T follicular helper cell (primary cell): ENCODE results near the gene KLHL3.

Experiments
- DNase-seq: peaks from one replicate; pipeline ENCODE4 v3.0.0-alpha.2; 2020; ENCODE audit warnings: low read depth

KLHL3 gene

DNA sequence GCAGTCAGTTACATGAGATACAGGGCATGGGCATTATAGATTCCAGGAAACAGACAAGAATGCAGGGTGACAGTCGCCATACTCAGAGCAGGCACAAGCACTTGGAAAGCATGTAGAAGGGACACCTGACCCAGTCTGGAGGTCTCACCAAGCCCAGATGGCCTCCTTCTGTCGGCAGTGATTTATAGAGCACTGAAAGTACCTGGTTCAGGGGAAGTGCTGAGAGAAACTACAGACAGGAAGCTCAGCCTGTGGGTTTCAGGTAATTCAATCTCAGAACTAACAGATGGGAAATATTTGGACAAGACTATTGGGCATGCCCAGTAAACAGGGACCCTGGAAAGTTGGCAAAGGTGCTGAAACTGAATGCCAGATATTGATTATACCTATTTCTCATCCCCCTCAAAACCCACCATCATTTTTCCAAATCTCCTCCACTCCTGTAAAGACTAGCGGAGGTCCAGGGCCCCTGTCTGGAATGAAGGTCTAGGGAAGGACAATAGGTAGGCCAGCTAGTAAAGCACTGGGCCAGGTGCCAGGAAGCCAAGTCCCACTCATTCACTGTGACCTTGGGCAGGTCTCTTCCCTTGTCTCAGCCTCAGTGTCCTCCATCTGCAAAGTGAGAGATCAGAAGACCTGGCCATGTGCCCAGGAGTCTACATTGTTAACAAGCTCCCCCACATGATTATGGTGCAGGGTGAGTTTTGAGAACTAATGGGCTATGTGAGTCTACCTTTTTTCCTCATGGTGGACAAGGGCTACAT is 26.9 kb downstream of the KLHL3 start:
- no peak for DNase-seq

GRCh38 chr5:137708062-137708461 is 27.8 kb downstream of the KLHL3 start:
- DNase-seq: no peak

GRCh38 chr5:137706841-137707240 is 29.0 kb downstream of the KLHL3 start:
- no peak for DNase-seq

GRCh38 chr5:137705106-137705505 is 30.8 kb downstream of the KLHL3 start:
- DNase-seq: no peak

DNA sequence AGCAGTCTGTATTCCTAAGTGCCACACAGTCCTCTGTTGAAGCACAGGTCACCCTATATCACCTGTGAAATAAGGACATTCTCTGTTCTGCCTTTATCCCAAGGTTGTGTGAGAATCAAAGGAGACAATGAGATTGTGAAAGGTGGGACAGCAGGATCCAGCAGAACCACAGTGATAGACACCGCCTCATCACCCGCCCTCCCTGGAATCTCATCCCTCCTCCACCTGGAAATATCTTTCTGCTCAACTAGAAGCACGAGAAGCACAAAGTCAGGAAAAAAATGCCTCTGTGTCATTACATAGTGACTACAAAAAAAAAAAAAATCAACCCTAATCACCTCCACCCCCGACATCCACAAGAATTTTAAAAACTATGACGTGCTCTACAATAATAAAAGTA is 32.3 kb downstream of the KLHL3 start:
- DNase-seq: no peak

DNA sequence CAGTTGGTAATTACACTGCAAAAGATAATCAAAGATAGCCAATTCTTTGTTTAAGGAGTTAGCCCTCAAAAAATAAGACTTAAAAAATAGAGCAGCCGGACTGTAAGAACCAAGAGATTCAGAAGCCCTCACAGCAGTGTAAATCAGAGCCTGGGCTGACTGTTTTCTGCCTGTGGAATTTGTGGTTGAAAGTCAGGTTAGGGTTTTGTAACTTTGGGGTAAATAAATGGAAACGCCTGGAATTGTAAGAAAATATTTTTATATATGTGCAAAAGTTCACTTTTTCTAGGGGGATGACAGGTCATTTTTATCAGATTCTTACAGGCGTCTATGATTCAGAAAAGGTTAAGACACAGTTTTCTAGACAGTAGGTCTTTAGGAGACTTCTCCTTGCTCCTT is 35.6 kb downstream of the KLHL3 start:
- no peak for DNase-seq

DNA sequence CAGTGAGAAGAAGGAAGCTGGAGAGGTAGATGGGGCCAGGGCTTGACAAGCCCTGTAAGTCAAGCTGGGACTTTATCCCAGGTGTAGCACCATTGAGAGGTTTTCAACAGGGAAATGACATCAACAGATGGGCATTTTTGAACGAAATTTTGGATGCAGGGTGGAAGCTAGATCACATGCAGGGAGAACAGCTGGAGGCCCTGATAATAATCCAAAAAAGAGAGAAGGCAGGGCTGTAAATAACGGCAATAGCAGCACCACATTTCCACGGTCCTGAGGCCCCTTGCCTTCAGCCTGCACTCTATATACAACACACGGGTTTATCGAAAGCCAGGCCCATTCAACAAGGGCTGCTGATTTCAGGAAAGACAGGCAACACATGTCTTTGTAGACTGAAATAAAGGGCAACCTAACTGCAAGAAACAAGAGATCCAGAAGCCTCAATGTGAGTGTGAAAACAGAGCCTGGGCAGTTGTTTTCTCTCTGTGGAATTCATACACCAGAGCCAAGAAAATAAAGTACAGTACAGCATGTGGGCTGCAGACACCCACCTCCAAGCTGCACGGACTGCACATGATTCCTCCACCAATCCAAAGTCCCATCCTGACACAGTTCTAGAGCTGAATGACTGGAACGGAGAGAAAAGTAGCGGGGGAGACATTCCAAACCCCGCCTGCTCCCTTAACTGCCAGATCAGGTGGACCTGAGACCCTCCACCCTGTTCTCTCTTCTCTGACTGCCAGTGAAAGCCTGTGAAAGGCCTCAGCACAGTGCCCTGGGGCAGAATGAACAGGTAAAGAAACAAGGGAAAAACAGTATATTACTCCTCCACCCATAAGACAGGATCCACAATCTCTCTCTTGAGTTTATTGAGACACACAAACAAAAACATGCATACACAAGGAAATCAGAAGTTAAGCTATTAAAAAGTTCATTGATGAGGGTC is 36.3 kb downstream of the KLHL3 start:
- no peak for DNase-seq

DNA sequence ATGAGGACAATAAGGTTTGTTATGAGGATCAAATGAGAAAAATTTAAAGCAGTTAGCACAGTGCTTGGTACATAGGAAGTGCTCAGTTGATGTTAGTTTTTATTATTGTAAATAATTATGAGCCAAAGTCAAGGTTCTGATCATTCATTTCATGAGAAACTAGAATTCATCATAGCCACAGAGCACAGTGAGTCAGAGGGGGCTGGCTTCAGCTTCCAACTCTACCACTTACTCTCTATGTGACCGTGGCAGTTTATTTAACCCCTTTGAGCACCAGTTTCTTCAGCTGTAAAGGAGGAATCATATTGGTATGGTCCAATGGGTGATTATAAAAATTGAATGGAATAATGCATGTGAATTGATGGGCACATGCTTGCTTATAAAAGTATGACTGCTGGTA is 39.4 kb downstream of the KLHL3 start:
- no peak for DNase-seq

DNA sequence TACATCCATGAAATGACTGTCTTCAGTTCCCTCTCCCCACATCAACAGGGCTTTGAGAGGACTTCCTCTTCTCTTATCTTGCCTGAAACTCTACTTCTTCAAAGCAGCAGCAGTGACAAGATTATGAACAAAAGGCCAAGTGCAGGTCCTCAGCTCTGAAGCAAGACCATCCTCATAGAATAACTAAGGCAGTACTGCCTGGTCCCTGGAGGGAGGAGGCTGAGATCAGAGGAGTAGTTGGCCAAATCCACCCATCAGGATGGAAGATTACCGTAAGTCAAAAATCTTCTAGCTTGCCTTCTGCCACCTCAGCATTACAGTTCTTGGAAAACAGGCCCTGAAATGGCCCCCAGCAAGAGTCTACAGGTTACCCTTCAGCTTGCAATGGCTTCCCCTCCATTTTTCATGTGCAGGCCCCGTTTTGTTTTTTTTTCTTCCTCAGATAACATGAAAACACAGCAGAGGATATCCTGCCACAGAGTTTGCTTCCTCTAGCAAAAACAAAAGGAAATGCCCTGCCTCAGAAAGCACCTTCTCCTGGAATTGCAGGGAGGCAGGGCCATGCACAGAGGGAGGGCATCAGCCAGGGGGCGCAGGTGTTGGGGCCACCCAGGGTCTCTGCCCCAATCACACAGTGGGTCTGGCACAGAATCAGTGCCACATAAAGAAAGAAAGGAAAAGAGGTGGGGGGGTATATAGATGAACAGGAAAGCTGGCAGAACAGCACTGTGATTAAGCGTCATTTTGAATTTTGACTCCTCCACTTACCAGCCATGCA is 40.0 kb downstream of the KLHL3 start:
- DNase-seq: no peak

- no peak for DNase-seq
Measured at GRCh38 chr5:137693951-137694721, 41.8 kb downstream of the KLHL3 start.

GRCh38 chr5:137693307-137693950 is 42.5 kb downstream of the KLHL3 start:
- DNase-seq: no peak

DNA sequence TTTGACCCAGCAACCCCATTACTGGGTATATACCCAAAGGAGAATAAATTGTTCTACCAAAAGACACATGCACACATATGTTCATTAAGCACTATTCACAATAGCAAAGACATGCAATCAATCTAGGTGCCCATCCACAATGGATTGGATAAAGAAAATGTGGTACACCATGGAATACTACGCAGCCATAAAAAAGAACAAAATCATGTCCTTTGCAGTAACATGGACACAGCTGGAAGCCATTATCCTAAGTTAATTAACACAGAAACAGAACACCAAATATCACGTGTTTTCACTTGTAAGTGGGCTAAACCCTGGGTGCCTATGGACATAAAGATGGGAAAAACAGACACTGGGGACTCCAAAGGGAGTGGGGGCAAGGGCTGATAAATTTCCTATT is 46.6 kb downstream of the KLHL3 start:
- no peak for DNase-seq

GRCh38 chr5:137688210-137688840 is 47.6 kb downstream of the KLHL3 start:
- no peak for DNase-seq

DNA sequence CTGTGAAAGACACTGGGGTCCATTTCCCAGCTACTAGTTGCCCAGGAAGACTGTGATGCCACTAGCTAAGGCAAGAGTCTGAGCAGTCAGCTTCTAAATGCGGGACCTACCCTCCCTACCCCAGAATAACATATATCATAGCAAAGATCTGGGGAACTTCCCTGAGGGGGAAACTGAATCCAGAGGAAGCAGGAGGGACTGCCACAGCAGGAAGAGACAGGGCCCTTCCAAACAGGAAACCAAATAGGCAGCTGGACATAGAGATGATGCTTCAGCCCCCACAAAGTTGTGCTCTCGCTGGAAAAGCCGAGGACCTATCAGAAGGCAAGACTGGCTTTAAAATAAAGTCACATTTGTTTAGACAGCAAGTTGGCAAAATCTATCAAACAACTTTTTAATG is 51.1 kb downstream of the KLHL3 start:
- no peak for DNase-seq

- no peak for DNase-seq
Measured at GRCh38 chr5:137681191-137681590, 54.7 kb downstream of the KLHL3 start.

GRCh38 chr5:137679910-137680309 is 56.0 kb downstream of the KLHL3 start:
- no peak for DNase-seq

GRCh38 chr5:137679195-137679594 is 56.7 kb downstream of the KLHL3 start:
- no peak for DNase-seq

DNA sequence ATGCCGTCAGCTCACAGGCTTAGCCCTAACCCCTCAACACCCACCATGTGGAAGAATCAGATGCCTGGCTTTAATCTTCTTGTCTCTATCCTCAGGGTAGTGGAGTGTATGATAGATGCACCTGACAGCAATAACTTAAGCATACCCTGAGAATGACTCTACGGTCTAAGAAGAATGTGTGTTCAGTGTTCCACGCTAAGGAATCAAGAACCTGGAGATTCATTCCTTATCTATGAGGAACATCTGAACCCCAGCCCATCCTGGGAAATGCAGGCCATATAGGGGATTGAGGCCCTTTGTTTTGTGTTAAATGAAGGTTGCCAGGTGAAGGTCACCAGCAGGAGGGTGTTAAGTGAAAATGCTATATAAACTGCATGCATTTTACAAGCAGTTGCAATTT is 63.0 kb downstream of the KLHL3 start:
- DNase-seq: no peak

DNA sequence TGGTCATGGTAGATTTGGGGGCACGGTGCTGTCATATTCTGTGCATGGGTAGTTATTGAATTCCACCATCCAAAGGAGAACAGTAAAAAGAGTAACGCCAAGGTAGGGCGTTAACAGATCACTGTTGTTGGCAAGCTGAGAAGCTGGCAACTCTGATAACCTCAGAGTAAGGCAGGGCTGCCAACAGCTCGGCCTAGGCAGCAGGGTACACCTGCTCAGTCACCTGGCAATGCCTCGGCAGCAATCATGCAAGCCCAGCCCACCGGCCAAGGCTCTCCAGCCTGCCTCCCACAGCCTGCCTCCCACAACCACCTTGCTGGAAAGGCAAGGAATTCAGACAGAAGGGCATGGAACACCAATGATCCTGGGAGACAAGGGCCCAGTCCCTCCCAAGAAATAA is 63.9 kb downstream of the KLHL3 start:
- DNase-seq: no peak

DNA sequence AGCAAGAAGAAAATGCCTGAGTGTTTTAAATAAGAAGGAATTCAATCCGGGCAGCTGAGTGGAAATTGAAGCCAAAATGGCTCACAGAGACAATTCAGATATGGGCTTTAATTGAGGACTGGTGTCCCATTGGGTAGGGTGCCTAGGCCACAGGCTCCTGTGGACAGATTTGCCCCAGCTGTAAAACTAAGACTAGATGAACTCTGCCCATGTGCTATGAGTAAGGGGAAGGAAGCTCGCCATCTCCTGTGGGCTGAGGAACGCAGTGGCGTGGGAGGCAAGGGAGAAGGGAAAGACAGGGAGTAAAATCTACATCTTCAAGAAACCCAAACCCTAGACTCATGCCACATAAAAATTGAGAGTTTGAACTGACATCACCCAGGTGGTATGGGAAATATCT is 66.1 kb downstream of the KLHL3 start:
- DNase-seq: no peak

GRCh38 chr5:137668637-137669036 is 67.3 kb downstream of the KLHL3 start:
- DNase-seq: no peak
